WTC11 (cell line): Measurements from ENCODE around the gene PMF1. TPM values are rescaled to one million over a fixed set of nuclear protein-coding genes. Genes with fewer than 3 reads are reported as not detected.

ENCODE experiments used
- ATAC-seq: fragments of 200-7000 bp; cut with Tn5 transposase; 2 replicates; pipeline ENCODE4 v1.10.0; 2021; ENCODE audit warnings: mild to moderate bottlenecking, moderate library complexity
- CTCF ChIA-PET: fragments of 300-600 bp; sonication (Branson Sonifier 250); formaldehyde crosslinking; loops from one replicate; lab custom pipeline; 2021; ENCODE audit warnings: antibody characterized with exemption; lab: Charles Lee
- POLR2A ChIA-PET: fragments of 350-600 bp; sonication (Branson Sonifier 250); formaldehyde crosslinking; loops from one replicate; lab custom pipeline; 2021; ENCODE audit warnings: antibody characterized with exemption; lab: Charles Lee
- DNase-seq: peaks from one replicate; pipeline ENCODE4 v3.0.0; 2021; ENCODE audit warnings: low spot score
- H3K27ac Mint-ChIP-seq: 2 replicates; pipeline ENCODE4 v1.8.0; 2021; ENCODE audit warnings: mixed read lengths
- H3K27me3 Mint-ChIP-seq: 2 replicates; pipeline ENCODE4 v1.8.0; 2021; ENCODE audit warnings: low read depth, mild to moderate bottlenecking, moderate library complexity, mixed read lengths
- H3K36me3 Mint-ChIP-seq: 2 replicates; pipeline ENCODE4 v1.8.0; 2021; ENCODE audit warnings: mixed read lengths
- H3K4me1 Mint-ChIP-seq: 2 replicates; pipeline ENCODE4 v1.8.0; 2022; ENCODE audit warnings: mixed read lengths
- H3K4me3 Mint-ChIP-seq: 2 replicates; pipeline ENCODE4 v1.8.0; 2021; ENCODE audit warnings: mild to moderate bottlenecking, moderate library complexity, mixed read lengths
- H3K9me3 Mint-ChIP-seq: 2 replicates; pipeline ENCODE4 v1.8.0; 2021; ENCODE audit warnings: mixed read lengths
- AFF4 ChIP-seq: sonication (generic); formaldehyde crosslinking; IDR thresholded peaks from 2 replicates; pipeline ENCODE4 v1.8.1; 2023; ENCODE audit warnings: mild to moderate bottlenecking, missing genetic modification reagents, borderline replicate concordance
- CBFB ChIP-seq: sonication (generic); formaldehyde crosslinking; IDR thresholded peaks from 2 replicates; pipeline ENCODE4 v1.8.1; 2022; ENCODE audit warnings: mild to moderate bottlenecking, low read depth, missing genetic modification reagents
- E2F5 ChIP-seq: sonication (generic); formaldehyde crosslinking; IDR thresholded peaks from 2 replicates; pipeline ENCODE4 v1.8.1; 2022; ENCODE audit warnings: mild to moderate bottlenecking, moderate library complexity, missing genetic modification reagents
- EMX1 ChIP-seq: fragments of 250-450 bp; sonication (Bioruptor Pico); IDR thresholded peaks from 2 replicates; pipeline ENCODE4 v1.8.0; 2021; ENCODE audit warnings: mild to moderate bottlenecking
- ESRRA ChIP-seq: sonication (generic); formaldehyde crosslinking; IDR thresholded peaks from 2 replicates; pipeline ENCODE4 v1.8.1; 2022; ENCODE audit warnings: mild to moderate bottlenecking, missing genetic modification reagents, borderline replicate concordance
- GRHL2 ChIP-seq: fragments of 250-450 bp; sonication (Bioruptor Pico); IDR thresholded peaks from 2 replicates; pipeline ENCODE4 v1.8.0; 2022; ENCODE audit warnings: mild to moderate bottlenecking, moderate library complexity; ENCODE audit not compliant: insufficient replicate concordance, severe bottlenecking
- MLX ChIP-seq: sonication (generic); formaldehyde crosslinking; IDR thresholded peaks from 2 replicates; pipeline ENCODE4 v1.8.1; 2023; ENCODE audit warnings: mild to moderate bottlenecking, missing genetic modification reagents, moderate library complexity
- NFYB ChIP-seq: sonication (generic); formaldehyde crosslinking; conservative IDR thresholded peaks from 2 replicates; pipeline ENCODE4 v1.8.0; 2022; ENCODE audit warnings: low read depth, missing genetic modification reagents
- PRRX2 ChIP-seq: fragments of 250-450 bp; sonication (Bioruptor Pico); IDR thresholded peaks from 2 replicates; pipeline ENCODE4 v1.8.0; 2021; ENCODE audit warnings: mild to moderate bottlenecking
- SP1 ChIP-seq: sonication (generic); formaldehyde crosslinking; conservative IDR thresholded peaks from 2 replicates; pipeline ENCODE4 v1.8.1; 2022; ENCODE audit warnings: missing genetic modification reagents
- STAT6 ChIP-seq: sonication (generic); formaldehyde crosslinking; conservative IDR thresholded peaks from 2 replicates; pipeline ENCODE4 v1.8.1; 2023; ENCODE audit warnings: mild to moderate bottlenecking, low read depth, missing genetic modification reagents, moderate library complexity
- TCF7 ChIP-seq: sonication (generic); formaldehyde crosslinking; IDR thresholded peaks from 2 replicates; pipeline ENCODE4 v1.8.0; 2022; ENCODE audit warnings: mild to moderate bottlenecking, low read depth, missing genetic modification reagents, moderate library complexity
- USF1 ChIP-seq: sonication (generic); formaldehyde crosslinking; IDR thresholded peaks from 2 replicates; pipeline ENCODE4 v1.8.0; 2022; ENCODE audit warnings: mild to moderate bottlenecking, missing genetic modification reagents
- USF2 ChIP-seq: sonication (generic); formaldehyde crosslinking; IDR thresholded peaks from 2 replicates; pipeline ENCODE4 v1.8.1; 2023; ENCODE audit warnings: mild to moderate bottlenecking, missing genetic modification reagents, moderate library complexity
- ZNF232 ChIP-seq: sonication (generic); formaldehyde crosslinking; IDR thresholded peaks from 2 replicates; pipeline ENCODE4 v1.8.0; 2022; ENCODE audit warnings: mild to moderate bottlenecking, missing genetic modification reagents
- ZNF396 ChIP-seq: fragments of 250-450 bp; sonication (Bioruptor Pico); IDR thresholded peaks from 2 replicates; pipeline ENCODE4 v1.8.0; 2021; ENCODE audit warnings: mild to moderate bottlenecking, moderate library complexity, borderline replicate concordance
- total RNA-seq: library from RNA; stranded (reverse); gene quantifications from 3 replicates; pipeline ENCODE4 v1.2.3, GENCODE V29; 2021

PMF1 gene
- total RNA-seq, 1 experiment from 2014 or later = 129 TPM

- POLR2A ChIA-PET = no interaction called here
- H3K36me3 Mint-ChIP-seq = peaks cover 48% of the 10 kb centered on the region
These were observed 13.3 kb downstream of the PMF1 start for GRCh38 chr1:156226116-156226538.

GRCh38 chr1:156226782-156227181 is 14.0 kb downstream of the PMF1 start:
- CTCF ChIA-PET = interaction anchor here (0.9 to 10.2 kb wide), 3 partner anchors 21 to 86 kb away, joined by 3 to 358 read pairs (median 124); partner anchors contain the start of gene PAQR6
- Mint-ChIP-seq H3K4me1 (peaks cover 4% of the 10 kb centered on the region), H3K27me3 (no peaks in the 10 kb centered on the region), H3K9me3 (no peaks in the 10 kb centered on the region), H3K27ac (no peak overlapping the region), H3K4me3 (no peak overlapping the region), H3K36me3 (peaks cover 41% of the 10 kb centered on the region)
- POLR2A ChIA-PET = no interaction called here
- TF ChIP-seq USF1 (CRISPR knock-in tag) (no peak), ZNF396 (CRISPR knock-in tag) (no peak), STAT6 (CRISPR knock-in tag) (no peak), CBFB (CRISPR knock-in tag) (no peak), GRHL2 (no peak), ZNF232 (CRISPR knock-in tag) (no peak), EMX1 (CRISPR knock-in tag) (no peak), NFYB (CRISPR knock-in tag) (no peak), ESRRA (CRISPR knock-in tag) (no peak), TCF7 (CRISPR knock-in tag) (no peak), MLX (CRISPR knock-in tag) (no peak), AFF4 (CRISPR knock-in tag) (no peak)
- DNase-seq (no peak), ATAC-seq (no peak)

More at GRCh38 chr1:156226116-156226538, 13.3 kb downstream of the PMF1 start:
- CTCF ChIA-PET = interaction anchor here (0.9 to 10.2 kb wide), 7 partner anchors 22 to 110 kb away, joined by 3 to 358 read pairs (median 11); partner anchors contain the start of genes PAQR6 and SLC25A44
- Mint-ChIP-seq H3K27ac (no peak overlapping the region), H3K9me3 (no peaks in the 10 kb centered on the region), H3K4me3 (no peak overlapping the region), H3K4me1 (peaks cover 4% of the 10 kb centered on the region), H3K27me3 (no peaks in the 10 kb centered on the region)
- ATAC-seq = no peak
- TF ChIP-seq PRRX2 (CRISPR knock-in tag) (no peak), USF2 (no peak), ZNF396 (CRISPR knock-in tag) (no peak), SP1 (CRISPR knock-in tag) (no peak), E2F5 (no peak)
- no peak for DNase-seq
